Measurements from ENCODE around the gene MAGED2. TPM values are rescaled to one million over a fixed set of nuclear protein-coding genes. Genes with fewer than 3 reads are reported as not detected.
"Not testable (repeated sequence)": the region's sequence is repeated elsewhere in the genome, so short reads cannot be mapped to it uniquely, and the experiment has no call there.

Gene MAGED2
- total RNA-seq, 4 donors from 2014 or later: 42.1 to 65.9 (median 53.2) TPM

- DNase-seq: no peak
- Histone ChIP-seq H3K36me3 (no peaks in the 10 kb centered on the region), H3K4me3 (no peak overlapping the region), H3K27me3 (no peaks in the 10 kb centered on the region), H3K4me1 (no peaks in the 10 kb centered on the region), H3K9me3 (no peaks in the 10 kb centered on the region), H3K27ac (no peak overlapping the region)
- TF ChIP-seq CTCF (IDR thresholded peaks at IDR 0.05) (peak in 1 of 6 experiments; percentile 13), POLR2A (IDR thresholded peaks at IDR 0.05) (no peak)
Measured at GRCh38 chrX:54785901-54786300, 21.6 kb upstream of the MAGED2 start.

DNA sequence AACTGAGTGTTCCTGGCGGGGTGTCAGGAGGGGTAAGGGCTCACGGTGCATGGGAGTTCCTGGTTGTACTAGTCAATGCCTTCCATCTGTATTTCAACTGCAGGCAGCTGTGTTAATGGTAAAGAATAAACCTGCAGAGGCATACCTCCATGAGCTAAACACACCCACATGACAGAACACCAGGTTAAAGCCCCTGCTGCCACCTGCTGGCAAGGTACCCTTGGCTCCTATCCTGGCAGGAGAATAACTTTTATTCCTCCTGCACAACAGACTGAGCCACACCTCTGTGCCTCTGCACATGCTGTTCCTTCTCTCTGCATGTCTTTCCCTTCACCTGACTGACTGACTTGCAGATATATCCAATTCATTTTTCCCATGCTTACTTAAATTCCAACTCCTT is 20.6 kb upstream of the MAGED2 start:
- no peak overlapping the region for H3K4me3 ChIP-seq
- no peaks in the 10 kb centered on the region for H3K27me3 ChIP-seq
- no peaks in the 10 kb centered on the region for H3K9me3 ChIP-seq
- TF ChIP-seq CTCF (IDR thresholded peaks at IDR 0.05): peak in 2 of 6 experiments; percentile 28 to 29
- no peak for TF ChIP-seq POLR2A (IDR thresholded peaks at IDR 0.05)
- H3K4me1 ChIP-seq: no peaks in the 10 kb centered on the region
- no peak for DNase-seq
- no peak overlapping the region for H3K27ac ChIP-seq
- H3K36me3 ChIP-seq: no peaks in the 10 kb centered on the region

DNA sequence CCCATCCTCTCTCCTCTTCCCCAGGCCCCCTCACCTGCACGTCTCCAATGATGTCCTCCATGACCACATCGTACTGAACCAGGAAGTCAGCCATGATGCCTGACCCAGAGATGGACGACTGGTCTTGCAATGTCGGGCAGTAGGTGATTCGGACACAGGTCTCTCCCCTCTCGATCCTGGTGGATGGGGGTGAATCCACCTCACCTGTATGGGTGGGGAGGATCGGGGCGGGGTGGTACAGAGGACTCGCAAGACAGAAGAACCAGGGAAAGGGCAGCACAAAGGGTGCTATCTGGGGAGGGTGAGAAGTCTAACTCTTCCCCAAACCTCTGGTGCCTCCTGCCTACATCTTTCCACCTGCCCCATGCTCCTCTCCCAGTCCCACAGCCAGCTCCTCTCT is 19.1 kb upstream of the MAGED2 start:
- H3K27ac ChIP-seq: no peak overlapping the region
- no peak overlapping the region for H3K4me3 ChIP-seq
- H3K36me3 ChIP-seq: no peaks in the 10 kb centered on the region
- no peaks in the 10 kb centered on the region for H3K27me3 ChIP-seq
- TF ChIP-seq POLR2A (IDR thresholded peaks at IDR 0.05) (no peak), CTCF (IDR thresholded peaks at IDR 0.05) (no peak)
- H3K9me3 ChIP-seq: no peaks in the 10 kb centered on the region
- H3K4me1 ChIP-seq: no peaks in the 10 kb centered on the region
- no peak for DNase-seq

- not testable (repeated sequence) for DNase-seq, H3K27me3 ChIP-seq, H3K36me3 ChIP-seq, H3K9me3 ChIP-seq, H3K4me1 ChIP-seq, H3K27ac ChIP-seq, H3K4me3 ChIP-seq
Measured at GRCh38 chrX:54789405-54789804, 18.1 kb upstream of the MAGED2 start.

GRCh38 chrX:54794028-54794427 is 13.5 kb upstream of the MAGED2 start:
- no peaks in the 10 kb centered on the region for H3K9me3 ChIP-seq
- TF ChIP-seq CTCF (IDR thresholded peaks at IDR 0.05) (no peak), POLR2A (IDR thresholded peaks at IDR 0.05) (no peak)
- DNase-seq: no peak
- H3K4me1 ChIP-seq: no peaks in the 10 kb centered on the region
- no peak overlapping the region for H3K4me3 ChIP-seq
- no peaks in the 10 kb centered on the region for H3K27me3 ChIP-seq
- H3K36me3 ChIP-seq: no peaks in the 10 kb centered on the region
- no peak overlapping the region for H3K27ac ChIP-seq

GRCh38 chrX:54794795-54795194 is 12.8 kb upstream of the MAGED2 start:
- no peaks in the 10 kb centered on the region for H3K9me3 ChIP-seq
- no peak overlapping the region for H3K4me3 ChIP-seq
- no peaks in the 10 kb centered on the region for H3K36me3 ChIP-seq
- DNase-seq: no peak
- no peaks in the 10 kb centered on the region for H3K27me3 ChIP-seq
- TF ChIP-seq POLR2A (IDR thresholded peaks at IDR 0.05) (no peak), CTCF (IDR thresholded peaks at IDR 0.05) (no peak)
- no peaks in the 10 kb centered on the region for H3K4me1 ChIP-seq
- H3K27ac ChIP-seq: no peak overlapping the region
